Measurements from ENCODE around the gene WFDC13. TPM values are rescaled to one million over a fixed set of nuclear protein-coding genes. Genes with fewer than 3 reads are reported as not detected.
A peak's percentile ranks its signal among the peaks of the same experiment; 100 is the strongest.

The WFDC13 gene
- total and polyA plus RNA-seq, 2 of the 8 experiments (the other 6 are each of a cell fraction or from before 2014, with no cell fraction given): not detected

Small RNA genes lying within 50 kb of the gene (microRNA-seq; reads per million reads assigned to microRNA genes)
- 2.3 to 2.8 reads per million in 2 experiments for gene MIR3617 (ENCODE audit: borderline microRNAs expressed in 2 of 2, borderline number of aligned reads in 2 of 2, borderline replicate concordance in 1 of 2)

Small RNA genes lying within 50 kb of the gene (small RNA-seq; reads per million reads assigned to genes)
- gene MIR3617 (ENCODE audit: insufficient read depth) (5.5 reads per million, percentile 65 among the genes with 10 or more reads in this experiment), gene SPINT5P (ENCODE audit: insufficient read depth) (not detected)

Other genes with a start within 250 kb of the WFDC13 start
- 77.9 and 86.0 TPM in 2 replicates for gene WFDC2, start 232.3 kb upstream of the WFDC13 start, total RNA-seq (2021; fragmentation: NEBNext Ultra II Directional; extraction: Animal tissue kit (Norgen Biotek cat#: 25700))
- gene WFDC2, start 232.3 kb upstream of the WFDC13 start, polyA plus RNA-seq (2011; rRNA removed): 137 and 156 TPM in 2 replicates
- gene SPINT3, start 186.4 kb upstream of the WFDC13 start, total RNA-seq (2021; fragmentation: NEBNext Ultra II Directional; extraction: Animal tissue kit (Norgen Biotek cat#: 25700)): not detected in 2 replicates
- gene SPINT3, start 186.4 kb upstream of the WFDC13 start, polyA plus RNA-seq (2011; rRNA removed): not detected in 2 replicates
- gene WFDC6, start 162.6 kb upstream of the WFDC13 start, total RNA-seq (2021; fragmentation: NEBNext Ultra II Directional; extraction: Animal tissue kit (Norgen Biotek cat#: 25700)): not detected in 2 replicates
- not detected in 2 replicates for gene WFDC6, start 162.6 kb upstream of the WFDC13 start, polyA plus RNA-seq (2011; rRNA removed)
- gene EPPIN, start 154.6 kb upstream of the WFDC13 start, total RNA-seq (2021; fragmentation: NEBNext Ultra II Directional; extraction: Animal tissue kit (Norgen Biotek cat#: 25700)): 0.13 TPM in 1 of 2 replicates, not detected in the other
- gene EPPIN, start 154.6 kb upstream of the WFDC13 start, polyA plus RNA-seq (2011; rRNA removed): 0.06 TPM in 1 of 2 replicates, not detected in the other
- not detected in 2 replicates for gene WFDC8, start 122.8 kb upstream of the WFDC13 start, total RNA-seq (2021; fragmentation: NEBNext Ultra II Directional; extraction: Animal tissue kit (Norgen Biotek cat#: 25700))
- not detected in 2 replicates for gene WFDC8, start 122.8 kb upstream of the WFDC13 start, polyA plus RNA-seq (2011; rRNA removed)
- not detected in 2 replicates for gene WFDC10A, start 72.3 kb upstream of the WFDC13 start, total RNA-seq (2021; fragmentation: NEBNext Ultra II Directional; extraction: Animal tissue kit (Norgen Biotek cat#: 25700))
- gene WFDC10A, start 72.3 kb upstream of the WFDC13 start, polyA plus RNA-seq (2011; rRNA removed): not detected in 2 replicates
- not detected in 2 replicates for gene WFDC9, start 70.8 kb upstream of the WFDC13 start, total RNA-seq (2021; fragmentation: NEBNext Ultra II Directional; extraction: Animal tissue kit (Norgen Biotek cat#: 25700))
- gene WFDC9, start 70.8 kb upstream of the WFDC13 start, polyA plus RNA-seq (2011; rRNA removed): not detected in 2 replicates
- not detected in 2 replicates for gene WFDC11, start 31.8 kb upstream of the WFDC13 start, total RNA-seq (2021; fragmentation: NEBNext Ultra II Directional; extraction: Animal tissue kit (Norgen Biotek cat#: 25700))
- not detected in 2 replicates for gene WFDC11, start 31.8 kb upstream of the WFDC13 start, polyA plus RNA-seq (2011; rRNA removed)
- gene WFDC10B, start 3.0 kb downstream of the WFDC13 start, total RNA-seq (2021; fragmentation: NEBNext Ultra II Directional; extraction: Animal tissue kit (Norgen Biotek cat#: 25700)): 0.54 TPM in 1 of 2 replicates, not detected in the other
- 0.21 and 0.36 TPM in 2 replicates for gene WFDC10B, start 3.0 kb downstream of the WFDC13 start, polyA plus RNA-seq (2011; rRNA removed)
- not detected in 2 replicates for gene SPINT4, start 20.3 kb downstream of the WFDC13 start, total RNA-seq (2021; fragmentation: NEBNext Ultra II Directional; extraction: Animal tissue kit (Norgen Biotek cat#: 25700))
- gene SPINT4, start 20.3 kb downstream of the WFDC13 start, polyA plus RNA-seq (2011; rRNA removed): not detected in 2 replicates
- gene WFDC3, start 89.8 kb downstream of the WFDC13 start, total RNA-seq (2021; fragmentation: NEBNext Ultra II Directional; extraction: Animal tissue kit (Norgen Biotek cat#: 25700)): 0.50 TPM in 1 of 2 replicates, not detected in the other
- 0.11 and 0.60 TPM in 2 replicates for gene WFDC3, start 89.8 kb downstream of the WFDC13 start, polyA plus RNA-seq (2011; rRNA removed)
- 38.4 and 41.9 TPM in 2 replicates for gene DNTTIP1, start 89.9 kb downstream of the WFDC13 start, total RNA-seq (2021; fragmentation: NEBNext Ultra II Directional; extraction: Animal tissue kit (Norgen Biotek cat#: 25700))
- gene DNTTIP1, start 89.9 kb downstream of the WFDC13 start, polyA plus RNA-seq (2011; rRNA removed): 32.6 and 34.9 TPM in 2 replicates
- 243 and 255 TPM in 2 replicates for gene UBE2C, start 110.6 kb downstream of the WFDC13 start, total RNA-seq (2021; fragmentation: NEBNext Ultra II Directional; extraction: Animal tissue kit (Norgen Biotek cat#: 25700))
- gene UBE2C, start 110.6 kb downstream of the WFDC13 start, polyA plus RNA-seq (2011; rRNA removed): 312 and 326 TPM in 2 replicates
- 3.6 and 5.7 TPM in 2 replicates for gene TNNC2, start 125.3 kb downstream of the WFDC13 start, total RNA-seq (2021; fragmentation: NEBNext Ultra II Directional; extraction: Animal tissue kit (Norgen Biotek cat#: 25700))
- 7.6 and 10.4 TPM in 2 replicates for gene TNNC2, start 125.3 kb downstream of the WFDC13 start, polyA plus RNA-seq (2011; rRNA removed)
- 16.1 and 16.8 TPM in 2 replicates for gene SNX21, start 131.8 kb downstream of the WFDC13 start, total RNA-seq (2021; fragmentation: NEBNext Ultra II Directional; extraction: Animal tissue kit (Norgen Biotek cat#: 25700))
- 15.8 and 28.2 TPM in 2 replicates for gene SNX21, start 131.8 kb downstream of the WFDC13 start, polyA plus RNA-seq (2011; rRNA removed)
- gene ACOT8, start 155.4 kb downstream of the WFDC13 start, total RNA-seq (2021; fragmentation: NEBNext Ultra II Directional; extraction: Animal tissue kit (Norgen Biotek cat#: 25700)): 37.3 and 37.6 TPM in 2 replicates
- 88.8 and 127 TPM in 2 replicates for gene ACOT8, start 155.4 kb downstream of the WFDC13 start, polyA plus RNA-seq (2011; rRNA removed)
- gene ZSWIM3, start 155.6 kb downstream of the WFDC13 start, total RNA-seq (2021; fragmentation: NEBNext Ultra II Directional; extraction: Animal tissue kit (Norgen Biotek cat#: 25700)): 6.8 and 6.9 TPM in 2 replicates
- 5.4 and 5.5 TPM in 2 replicates for gene ZSWIM3, start 155.6 kb downstream of the WFDC13 start, polyA plus RNA-seq (2011; rRNA removed)
- 15.6 and 16.7 TPM in 2 replicates for gene ZSWIM1, start 179.2 kb downstream of the WFDC13 start, total RNA-seq (2021; fragmentation: NEBNext Ultra II Directional; extraction: Animal tissue kit (Norgen Biotek cat#: 25700))
- 13.2 and 14.1 TPM in 2 replicates for gene ZSWIM1, start 179.2 kb downstream of the WFDC13 start, polyA plus RNA-seq (2011; rRNA removed)
- gene SPATA25, start 185.6 kb downstream of the WFDC13 start, total RNA-seq (2021; fragmentation: NEBNext Ultra II Directional; extraction: Animal tissue kit (Norgen Biotek cat#: 25700)): 2.5 and 3.0 TPM in 2 replicates
- 2.0 and 3.2 TPM in 2 replicates for gene SPATA25, start 185.6 kb downstream of the WFDC13 start, polyA plus RNA-seq (2011; rRNA removed)
- 5.2 and 6.9 TPM in 2 replicates for gene NEURL2, start 189.2 kb downstream of the WFDC13 start, total RNA-seq (2021; fragmentation: NEBNext Ultra II Directional; extraction: Animal tissue kit (Norgen Biotek cat#: 25700))
- 6.9 and 10.3 TPM in 2 replicates for gene NEURL2, start 189.2 kb downstream of the WFDC13 start, polyA plus RNA-seq (2011; rRNA removed)
- 49.7 and 52.5 TPM in 2 replicates for gene CTSA, start 189.3 kb downstream of the WFDC13 start, total RNA-seq (2021; fragmentation: NEBNext Ultra II Directional; extraction: Animal tissue kit (Norgen Biotek cat#: 25700))
- 74.0 and 81.4 TPM in 2 replicates for gene CTSA, start 189.3 kb downstream of the WFDC13 start, polyA plus RNA-seq (2011; rRNA removed)
- gene PLTP, start 210.1 kb downstream of the WFDC13 start, total RNA-seq (2021; fragmentation: NEBNext Ultra II Directional; extraction: Animal tissue kit (Norgen Biotek cat#: 25700)): 120 TPM in 2 replicates
- gene PLTP, start 210.1 kb downstream of the WFDC13 start, polyA plus RNA-seq (2011; rRNA removed): 194 and 268 TPM in 2 replicates
- 27.2 and 30.3 TPM in 2 replicates for gene PCIF1, start 232.6 kb downstream of the WFDC13 start, total RNA-seq (2021; fragmentation: NEBNext Ultra II Directional; extraction: Animal tissue kit (Norgen Biotek cat#: 25700))
- 30.6 and 54.7 TPM in 2 replicates for gene PCIF1, start 232.6 kb downstream of the WFDC13 start, polyA plus RNA-seq (2011; rRNA removed)

Measured in H1 (cell line).